Esophagus muscularis mucosa (tissue), 4 donors: ENCODE measurements around the gene ECE2. TPM values are rescaled to one million over a fixed set of nuclear protein-coding genes. Genes with fewer than 3 reads are reported as not detected.

Source experiments
- DNase-seq: peaks from one replicate; pipeline ENCODE4 v3.0.0-alpha.2; 2017; ENCODE audit errors: extremely low spot score
- H3K27ac ChIP-seq, 4 donors: fragments of 200-600 bp; sonication (generic); replicated peaks in 1 of 4; 1 replicate in 3 of 4; 2 replicates in 1 of 4; pipeline ENCODE4 v1.5.1; 2016 to 2019; ENCODE audit warnings: mild to moderate bottlenecking in 1 of 4
- H3K27me3 ChIP-seq, 4 donors: fragments of 200-600 bp; sonication (generic); one replicate each; pipeline versions ENCODE4 v1.5.1 to v1.6.0; 2016 to 2019
- H3K36me3 ChIP-seq, 4 donors: fragments of 200-600 bp; sonication (generic); one replicate each; pipeline ENCODE4 v1.5.1; 2016 to 2019
- H3K4me1 ChIP-seq, 4 donors: fragments of 200-600 bp; sonication (generic); one replicate each; pipeline ENCODE4 v1.5.1; 2016 to 2019
- H3K4me3 ChIP-seq, 4 donors: fragments of 200-600 bp; sonication (generic); 1 replicate in 2 of 4; 2 replicates in 2 of 4; pipeline ENCODE4 v1.5.1; 2016 to 2019; ENCODE audit warnings: mild to moderate bottlenecking in 4 of 4, moderate library complexity in 1 of 4
- H3K9me3 ChIP-seq, 4 donors: fragments of 200-600 bp; sonication (generic); 1 replicate in 3 of 4; 2 replicates in 1 of 4; pipeline ENCODE4 v1.5.1; 2016 to 2019
- CTCF ChIP-seq, 3 experiments: fragments of 200-600 bp in 2 of 3; fragments of 450-650 bp in 1 of 3; sonication (generic) in 2 of 3; IDR thresholded peaks; one replicate each; pipeline ENCODE4 v1.5.1; 2017 to 2019; ENCODE audit warnings: antibody characterized with exemption in 3 of 3, mild to moderate bottlenecking in 2 of 3, moderate library complexity in 1 of 3
- EP300 ChIP-seq: sonication (generic); formaldehyde crosslinking; IDR thresholded peaks from one replicate; pipeline ENCODE4 v1.6.1; 2017; ENCODE audit warnings: antibody characterized with exemption
- POLR2A ChIP-seq: fragments of 450-650 bp; IDR thresholded peaks from one replicate; pipeline ENCODE4 v1.6.1; 2017; ENCODE audit warnings: antibody characterized with exemption, moderate library complexity, mild to moderate bottlenecking, low read depth
- POLR2AphosphoS5 ChIP-seq, 2 donors: sonication (generic); formaldehyde crosslinking; IDR thresholded peaks; one replicate each; pipeline ENCODE4 v1.6.1; 2017; ENCODE audit warnings: antibody characterized with exemption in 2 of 2
- WGBS: methylation state at CpG from one replicate; pipeline ENCODE4 v1.1.5; 2018; 5-methylcytosine and 5-hydroxymethylcytosine counted together
- intact Hi-C: fragments of 100-400 bp; cut with DNase I; formaldehyde crosslinking; loops from one replicate; pipeline ENCODE4 v1.15.1; 2023
- total RNA-seq, 4 donors: library from RNA; depleted of rRNA; stranded (reverse); fragments of >200 nt; gene quantifications; one replicate each; pipeline versions ENCODE4 v1.1.0 to v1.2.1, GENCODE V29; 2016

ECE2 gene
- total RNA-seq, 4 donors from 2014 or later = 0.42 to 0.69 (median 0.56) TPM

- intact Hi-C loops = loop anchor here (5.0 to 10.0 kb wide), 3 partner anchors 103 to 355 kb away; no protein-coding TSS in a partner anchor
- no peaks in the 10 kb centered on the region for H3K27me3 ChIP-seq
- peaks cover 14 to 35% (median 23%) of the 10 kb centered on the region in 4 donors for H3K4me1 ChIP-seq
- WGBS = 16% methylated on average over 18 of the region's 20 CpGs
- H3K27ac ChIP-seq = peak overlapping the region; percentile 74 to 84 (median 81)
- peak; percentile 96 for DNase-seq
- H3K9me3 ChIP-seq = no peaks in the 10 kb centered on the region
- peaks cover 4 to 6% (median 5%) of the 10 kb centered on the region in 4 donors for H3K36me3 ChIP-seq
- H3K4me3 ChIP-seq = peak overlapping the region; percentile 77 to 93 (median 86)
- TF ChIP-seq POLR2AphosphoS5 (IDR thresholded peaks at IDR 0.05) (peak in 1 of 2 donors; percentile 45), CTCF (IDR thresholded peaks at IDR 0.05) (peak; percentile 87 to 98 (median 91)), POLR2A (no peak)
Observed at GRCh38 chr3:184250167-184250828, 25.5 kb upstream of the ECE2 start.

- no peak for TF ChIP-seq POLR2AphosphoS5 (IDR thresholded peaks at IDR 0.05)
- TF ChIP-seq CTCF (IDR thresholded peaks at IDR 0.05) = no peak
- TF ChIP-seq EP300 = no peak
- no peak for TF ChIP-seq POLR2A
- DNase-seq = no peak
- Histone ChIP-seq H3K4me1 (peaks cover 5 to 15% (median 14%) of the 10 kb centered on the region in 4 donors), H3K36me3 (peaks cover 0 to 8% (median 0%) of the 10 kb centered on the region in 4 donors), H3K27me3 (peaks cover 4 to 32% (median 18%) of the 10 kb centered on the region in 4 donors), H3K4me3 (no peak overlapping the region), H3K27ac (no peak overlapping the region), H3K9me3 (no peaks in the 10 kb centered on the region)
- 95% methylated on average over 3 of the region's 3 CpGs for WGBS
- intact Hi-C loops = loop anchor here (10.0 kb wide), 1 partner anchor 361 kb away; no protein-coding TSS in a partner anchor
Observed at GRCh38 chr3:184255291-184256039, 20.4 kb upstream of the ECE2 start.

GRCh38 chr3:184257083-184257915 lies 18.5 kb upstream of the ECE2 start:
- no peak for DNase-seq
- H3K4me1 ChIP-seq = peaks cover 21 to 32% (median 30%) of the 10 kb centered on the region in 4 donors
- 90% methylated on average over 23 of the region's 23 CpGs for WGBS
- peaks cover 0 to 8% (median 0%) of the 10 kb centered on the region in 4 donors for H3K36me3 ChIP-seq
- no peak overlapping the region for H3K27ac ChIP-seq
- no peak overlapping the region for H3K4me3 ChIP-seq
- TF ChIP-seq POLR2AphosphoS5 (IDR thresholded peaks at IDR 0.05) (no peak), CTCF (IDR thresholded peaks at IDR 0.05) (no peak)
- intact Hi-C loops = loop anchor here (10.0 kb wide), 1 partner anchor 362 kb away; no protein-coding TSS in a partner anchor
- no peaks in the 10 kb centered on the region for H3K9me3 ChIP-seq
- peaks cover 11 to 51% (median 34%) of the 10 kb centered on the region in 4 donors for H3K27me3 ChIP-seq

GRCh38 chr3:184258926-184259325 lies 16.9 kb upstream of the ECE2 start:
- no peak overlapping the region for H3K4me3 ChIP-seq
- TF ChIP-seq CTCF (IDR thresholded peaks at IDR 0.05) = no peak
- TF ChIP-seq POLR2A = no peak
- TF ChIP-seq EP300 = no peak
- peaks cover 0 to 8% (median 0%) of the 10 kb centered on the region in 4 donors for H3K36me3 ChIP-seq
- H3K9me3 ChIP-seq = no peaks in the 10 kb centered on the region
- peaks cover 27 to 38% (median 35%) of the 10 kb centered on the region in 4 donors for H3K4me1 ChIP-seq
- WGBS = 85% methylated on average over 5 of the region's 5 CpGs
- no peak overlapping the region for H3K27ac ChIP-seq
- intact Hi-C loops = loop anchor here (10.0 kb wide), 1 partner anchor 364 kb away; no protein-coding TSS in a partner anchor
- DNase-seq = no peak
- H3K27me3 ChIP-seq = peaks cover 11 to 67% (median 40%) of the 10 kb centered on the region in 4 donors
